AG04450 (cell line): ENCODE data around the gene ITGAL. TPM values are rescaled to one million over a fixed set of nuclear protein-coding genes. Genes with fewer than 3 reads are reported as not detected.
"Not testable (repeated sequence)": the region's sequence is repeated elsewhere in the genome, so short reads cannot be mapped to it uniquely, and the experiment has no call there.

Experiments used
- CTCF ChIA-PET: fragments of 300-600, 350-600 bp; formaldehyde crosslinking; extraction: SDS; loops from one replicate; lab custom pipeline; 2022; ENCODE audit warnings: antibody characterized with exemption, inconsistent platforms; lab: Charles Lee
- POLR2A ChIA-PET: fragments of 350-600 bp; formaldehyde crosslinking; extraction: SDS; loops from one replicate; lab custom pipeline; 2021; ENCODE audit warnings: antibody characterized with exemption, inconsistent platforms; lab: Yijun Ruan, JAX
- DNase-seq: peaks from one replicate; pipeline ENCODE4 v3.0.0-alpha.2; 2011; ENCODE audit warnings: low read depth, low spot score
- H3K27ac ChIP-seq: one replicate; pipeline ENCODE4 v1.5.1; 2012; ENCODE audit warnings: low read depth, low read length, control low read depth
- H3K27me3 ChIP-seq: one replicate; pipeline ENCODE4 v1.6.0; 2012; ENCODE audit warnings: low read length; ENCODE audit not compliant: control insufficient read depth, insufficient read depth
- H3K4me3 ChIP-seq: 2 replicates; pipeline ENCODE4 v1.5.1; 2011; ENCODE audit warnings: mild to moderate bottlenecking, low read depth, low read length, control low read depth
- H3K9me3 ChIP-seq: 2 replicates; pipeline ENCODE4 v1.5.1; 2012; ENCODE audit warnings: low read length; ENCODE audit not compliant: control insufficient read depth, insufficient read depth
- CTCF ChIP-seq: IDR thresholded peaks from 2 replicates; pipeline ENCODE4 v1.5.1; 2011; ENCODE audit warnings: low read depth, low read length, control low read depth, inconsistent platforms
- polyA plus RNA-seq: library from polyadenylated mRNA; depleted of rRNA; stranded (reverse); fragments of >200 nt; gene quantifications from 2 replicates; pipeline ENCODE4 v1.2.3, GENCODE V29; 2011

ITGAL gene
- polyA plus RNA-seq, 1 experiment, result not detected

GRCh38 chr16:30474684-30475083 is 2.1 kb downstream of the ITGAL start:
- peaks cover 51% of the 10 kb centered on the region for H3K27me3 ChIP-seq
- no peak for TF ChIP-seq CTCF
- POLR2A ChIA-PET, result no interaction called here
- peaks cover 3% of the 10 kb centered on the region; the same call in 1 of the 2 replicates for H3K9me3 ChIP-seq
- DNase-seq, result no peak
- H3K27ac ChIP-seq, result no peak overlapping the region
- CTCF ChIA-PET, result no interaction called here
- H3K4me3 ChIP-seq, result no peak overlapping the region

GRCh38 chr16:30476991-30477390 is 4.4 kb downstream of the ITGAL start:
- CTCF ChIA-PET, result no interaction called here
- Histone ChIP-seq H3K27ac (no peak overlapping the region), H3K27me3 (peaks cover 58% of the 10 kb centered on the region), H3K4me3 (no peak overlapping the region), H3K9me3 (peaks cover 3% of the 10 kb centered on the region; the same call in 1 of the 2 replicates)
- no peak for DNase-seq
- POLR2A ChIA-PET, result interaction anchor here (0.7 kb wide), 1 partner anchor 482 kb away, joined by 4 read pairs; no protein-coding TSS in a partner anchor
- no peak for TF ChIP-seq CTCF

- DNase-seq, H3K9me3 ChIP-seq, H3K4me3 ChIP-seq, CTCF ChIA-PET, H3K27ac ChIP-seq: not testable (repeated sequence)
- POLR2A ChIA-PET, result interaction anchor here (0.7 kb wide), 1 partner anchor 483 kb away, joined by 4 read pairs; no protein-coding TSS in a partner anchor
- peaks cover 53% of the 10 kb centered on the region for H3K27me3 ChIP-seq
These were observed 5.2 kb downstream of the ITGAL start for GRCh38 chr16:30477773-30478172.

- ChIA-PET CTCF (no interaction called here), POLR2A (no interaction called here)
- TF ChIP-seq CTCF, result no peak
- no peak overlapping the region for H3K4me3 ChIP-seq
- no peaks in the 10 kb centered on the region; the same call in 1 of the 2 replicates for H3K9me3 ChIP-seq
- no peak for DNase-seq
- H3K27me3 ChIP-seq, result peaks cover 47% of the 10 kb centered on the region
- no peak overlapping the region for H3K27ac ChIP-seq
These were observed 6.4 kb downstream of the ITGAL start for GRCh38 chr16:30478766-30479478.

GRCh38 chr16:30481381-30481780 is 8.8 kb downstream of the ITGAL start:
- no peak for TF ChIP-seq CTCF
- Histone ChIP-seq H3K27me3 (peaks cover 30% of the 10 kb centered on the region), H3K27ac (no peak overlapping the region), H3K9me3 (no peaks in the 10 kb centered on the region; the same call in 1 of the 2 replicates), H3K4me3 (no peak overlapping the region)
- POLR2A ChIA-PET, result no interaction called here
- CTCF ChIA-PET, result no interaction called here
- DNase-seq, result no peak
